Stimulated activated CD4-positive, alpha-beta T cell treated with anti-CD3 and anti-CD28 coated beads, Interleukin-12 subunit alpha, Interleukin-12 subunit beta, amount 100 ng/mL, for 24 hours (primary cell): ENCODE data around the gene GNA15.

ENCODE experiments used
- DNase-seq, 2 experiments: peaks; one replicate each; pipeline ENCODE4 v3.0.0-alpha.2; 2020; ENCODE audit warnings: low read depth in 2 of 2

GNA15 gene

GRCh38 chr19:3175781-3176714 is 40.2 kb downstream of the GNA15 start:
- DNase-seq = no peak

DNA sequence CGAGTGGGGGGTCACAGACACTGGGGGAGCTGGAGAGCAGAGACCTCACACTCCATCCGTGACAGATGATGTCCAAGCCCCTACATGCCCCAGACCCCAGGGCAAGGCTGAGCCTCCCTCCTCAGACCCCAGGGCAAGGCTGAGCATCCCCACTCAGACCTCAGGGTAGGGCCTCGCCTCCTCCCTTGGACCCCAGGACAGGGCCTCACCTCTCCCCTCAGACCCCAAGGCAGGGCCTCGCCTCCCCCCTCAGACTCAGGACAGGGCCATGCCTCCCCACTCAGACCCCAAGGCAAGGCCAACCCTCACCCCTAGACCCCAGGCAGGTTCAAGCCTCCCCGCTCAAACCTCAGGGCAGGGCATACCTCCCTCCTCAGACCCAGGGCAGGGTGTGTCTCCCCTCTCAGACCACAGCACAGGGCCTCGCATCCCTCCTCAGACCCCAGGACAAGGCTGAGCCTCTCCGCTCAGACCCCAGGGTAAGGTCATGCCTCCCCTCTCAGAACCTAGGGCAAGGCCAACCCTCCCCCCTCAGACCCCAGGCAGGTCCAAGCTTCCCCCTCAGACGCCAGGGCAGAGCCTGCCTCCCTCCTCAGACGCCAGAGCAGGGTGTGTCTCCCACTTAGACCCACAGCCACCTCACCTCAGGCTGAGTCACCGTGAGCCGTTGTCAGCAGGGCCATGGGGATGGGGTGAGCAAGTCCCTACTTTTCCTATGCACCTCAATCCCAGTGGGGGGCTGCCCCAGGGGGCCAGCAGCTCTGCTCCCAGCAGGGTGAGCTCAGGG is 41.1 kb downstream of the GNA15 start:
- peak in 1 of 2 experiments; percentile 61 for DNase-seq

DNA sequence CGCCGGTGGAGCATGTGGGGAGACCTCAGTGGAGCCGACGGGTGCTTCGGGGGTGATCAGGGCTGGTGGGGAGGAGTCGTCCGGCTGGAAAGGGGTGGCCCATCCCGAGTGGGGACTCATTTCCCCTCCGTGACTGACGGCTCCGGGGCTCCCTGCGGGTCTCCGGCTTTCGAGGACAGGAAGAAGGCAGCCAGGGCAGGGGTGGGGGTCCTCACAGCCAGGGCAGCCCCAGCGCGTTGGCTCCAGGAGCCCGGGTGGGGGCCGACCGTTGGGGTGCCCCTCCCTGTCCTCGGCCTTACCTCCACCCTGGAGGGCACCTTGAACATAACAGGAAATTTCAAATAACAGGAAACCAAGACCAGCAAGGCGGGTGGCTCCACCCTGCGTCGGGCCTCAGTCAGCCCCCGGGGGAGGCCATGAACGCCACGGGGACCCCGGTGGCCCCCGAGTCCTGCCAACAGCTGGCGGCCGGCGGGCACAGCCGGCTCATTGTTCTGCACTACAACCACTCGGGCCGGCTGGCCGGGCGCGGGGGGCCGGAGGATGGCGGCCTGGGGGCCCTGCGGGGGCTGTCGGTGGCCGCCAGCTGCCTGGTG is 42.6 kb downstream of the GNA15 start, which contains the start of gene S1PR4:
Gene S1PR4, plus strand, starts transcription at position 393 of the 596 bp plus-strand sequence. Its CDS starts 24 bp downstream, at position 417.
- peak in 1 of 2 experiments; percentile 56 for DNase-seq

DNA sequence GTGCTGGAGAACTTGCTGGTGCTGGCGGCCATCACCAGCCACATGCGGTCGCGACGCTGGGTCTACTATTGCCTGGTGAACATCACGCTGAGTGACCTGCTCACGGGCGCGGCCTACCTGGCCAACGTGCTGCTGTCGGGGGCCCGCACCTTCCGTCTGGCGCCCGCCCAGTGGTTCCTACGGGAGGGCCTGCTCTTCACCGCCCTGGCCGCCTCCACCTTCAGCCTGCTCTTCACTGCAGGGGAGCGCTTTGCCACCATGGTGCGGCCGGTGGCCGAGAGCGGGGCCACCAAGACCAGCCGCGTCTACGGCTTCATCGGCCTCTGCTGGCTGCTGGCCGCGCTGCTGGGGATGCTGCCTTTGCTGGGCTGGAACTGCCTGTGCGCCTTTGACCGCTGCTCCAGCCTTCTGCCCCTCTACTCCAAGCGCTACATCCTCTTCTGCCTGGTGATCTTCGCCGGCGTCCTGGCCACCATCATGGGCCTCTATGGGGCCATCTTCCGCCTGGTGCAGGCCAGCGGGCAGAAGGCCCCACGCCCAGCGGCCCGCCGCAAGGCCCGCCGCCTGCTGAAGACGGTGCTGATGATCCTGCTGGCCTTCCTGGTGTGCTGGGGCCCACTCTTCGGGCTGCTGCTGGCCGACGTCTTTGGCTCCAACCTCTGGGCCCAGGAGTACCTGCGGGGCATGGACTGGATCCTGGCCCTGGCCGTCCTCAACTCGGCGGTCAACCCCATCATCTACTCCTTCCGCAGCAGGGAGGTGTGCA is 43.3 kb downstream of the GNA15 start:
- no peak for DNase-seq

DNA sequence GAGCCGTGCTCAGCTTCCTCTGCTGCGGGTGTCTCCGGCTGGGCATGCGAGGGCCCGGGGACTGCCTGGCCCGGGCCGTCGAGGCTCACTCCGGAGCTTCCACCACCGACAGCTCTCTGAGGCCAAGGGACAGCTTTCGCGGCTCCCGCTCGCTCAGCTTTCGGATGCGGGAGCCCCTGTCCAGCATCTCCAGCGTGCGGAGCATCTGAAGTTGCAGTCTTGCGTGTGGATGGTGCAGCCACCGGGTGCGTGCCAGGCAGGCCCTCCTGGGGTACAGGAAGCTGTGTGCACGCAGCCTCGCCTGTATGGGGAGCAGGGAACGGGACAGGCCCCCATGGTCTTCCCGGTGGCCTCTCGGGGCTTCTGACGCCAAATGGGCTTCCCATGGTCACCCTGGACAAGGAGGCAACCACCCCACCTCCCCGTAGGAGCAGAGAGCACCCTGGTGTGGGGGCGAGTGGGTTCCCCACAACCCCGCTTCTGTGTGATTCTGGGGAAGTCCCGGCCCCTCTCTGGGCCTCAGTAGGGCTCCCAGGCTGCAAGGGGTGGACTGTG is 44.0 kb downstream of the GNA15 start:
- DNase-seq = peak in 1 of 2 experiments; percentile 46

DNA sequence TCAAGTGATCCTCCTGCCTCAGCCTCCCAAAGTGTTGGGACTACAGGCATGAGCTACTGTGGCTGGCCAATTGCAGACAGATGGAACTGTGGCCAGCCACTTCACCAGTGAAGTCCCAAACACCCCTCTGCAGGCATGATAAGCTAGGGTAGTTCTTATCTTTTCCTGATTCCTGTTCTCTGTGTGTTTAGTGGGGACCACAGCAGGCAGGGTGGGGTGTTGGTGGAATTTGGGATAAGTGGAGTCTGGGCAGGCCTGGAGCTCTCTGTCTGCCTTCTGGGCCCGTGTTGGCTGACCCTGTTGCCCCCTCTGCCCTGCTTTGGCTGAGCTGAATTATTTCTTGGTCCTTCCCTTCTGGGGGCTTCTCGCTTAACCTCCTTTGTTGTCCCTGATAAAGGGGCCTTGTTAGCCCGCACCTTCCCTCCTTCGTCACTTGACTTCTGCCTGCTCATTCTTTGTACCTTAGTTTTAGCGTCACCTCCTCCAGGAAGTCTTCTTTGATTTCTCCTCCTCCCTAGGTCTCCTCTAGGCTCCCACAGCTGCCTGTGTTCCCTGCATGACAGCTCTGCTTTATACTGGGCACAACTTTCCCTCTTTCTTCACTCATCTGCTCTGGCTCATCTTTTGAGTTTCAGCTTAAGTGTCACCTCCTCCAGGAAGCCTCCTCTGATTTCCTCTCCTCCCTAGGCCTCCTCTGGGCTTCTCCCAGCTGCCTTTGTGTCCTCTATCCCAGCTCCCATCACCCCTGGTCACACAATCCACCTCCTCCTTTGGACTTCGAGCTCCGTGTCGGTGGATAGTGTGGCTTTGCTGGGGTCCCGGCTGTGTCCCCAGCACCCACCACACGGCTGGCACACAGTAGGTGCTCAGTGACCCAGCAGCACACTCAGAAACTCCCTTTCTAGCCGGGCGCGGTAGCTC is 48.1 kb downstream of the GNA15 start:
- no peak for DNase-seq

- DNase-seq = peak; percentile 51 to 59
Measured at GRCh38 chr19:3184847-3185460, 49.1 kb downstream of the GNA15 start.

GRCh38 chr19:3185461-3186159 is 49.8 kb downstream of the GNA15 start, which contains the start of gene NCLN:
Gene NCLN (plus strand): TSS chr19:3185930. CDS start chr19:3186031, 101 bp downstream.
- peak; percentile 87 to 91 for DNase-seq

DNA sequence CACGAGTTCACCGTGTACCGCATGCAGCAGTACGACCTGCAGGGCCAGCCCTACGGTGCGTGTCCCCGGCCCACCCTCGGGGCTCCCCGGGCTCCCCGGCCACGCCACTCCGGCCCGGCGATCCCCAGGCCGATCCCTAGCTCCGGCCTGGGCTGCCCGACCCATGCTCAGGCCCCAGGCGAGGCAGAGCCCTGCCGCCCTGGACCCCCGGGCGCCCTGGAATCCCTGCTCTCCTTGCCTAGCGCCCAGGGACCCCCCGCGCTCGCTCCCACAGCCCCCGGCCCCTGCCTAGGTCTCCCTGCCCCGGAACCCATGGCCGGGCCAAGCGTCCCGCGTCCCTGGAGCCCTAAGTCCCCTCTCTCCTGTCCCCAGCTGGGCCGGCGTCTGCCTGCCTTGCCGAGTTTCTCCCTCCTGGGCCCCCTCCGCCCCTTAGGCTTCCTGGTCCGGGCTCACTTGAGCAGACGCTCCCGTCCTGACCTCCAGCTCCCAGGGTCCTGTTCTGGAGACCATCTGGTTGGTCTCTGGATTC is 50.4 kb downstream of the GNA15 start:
- DNase-seq = no peak

GRCh38 chr19:3186891-3187661 is 51.2 kb downstream of the GNA15 start:
- DNase-seq = no peak

DNA sequence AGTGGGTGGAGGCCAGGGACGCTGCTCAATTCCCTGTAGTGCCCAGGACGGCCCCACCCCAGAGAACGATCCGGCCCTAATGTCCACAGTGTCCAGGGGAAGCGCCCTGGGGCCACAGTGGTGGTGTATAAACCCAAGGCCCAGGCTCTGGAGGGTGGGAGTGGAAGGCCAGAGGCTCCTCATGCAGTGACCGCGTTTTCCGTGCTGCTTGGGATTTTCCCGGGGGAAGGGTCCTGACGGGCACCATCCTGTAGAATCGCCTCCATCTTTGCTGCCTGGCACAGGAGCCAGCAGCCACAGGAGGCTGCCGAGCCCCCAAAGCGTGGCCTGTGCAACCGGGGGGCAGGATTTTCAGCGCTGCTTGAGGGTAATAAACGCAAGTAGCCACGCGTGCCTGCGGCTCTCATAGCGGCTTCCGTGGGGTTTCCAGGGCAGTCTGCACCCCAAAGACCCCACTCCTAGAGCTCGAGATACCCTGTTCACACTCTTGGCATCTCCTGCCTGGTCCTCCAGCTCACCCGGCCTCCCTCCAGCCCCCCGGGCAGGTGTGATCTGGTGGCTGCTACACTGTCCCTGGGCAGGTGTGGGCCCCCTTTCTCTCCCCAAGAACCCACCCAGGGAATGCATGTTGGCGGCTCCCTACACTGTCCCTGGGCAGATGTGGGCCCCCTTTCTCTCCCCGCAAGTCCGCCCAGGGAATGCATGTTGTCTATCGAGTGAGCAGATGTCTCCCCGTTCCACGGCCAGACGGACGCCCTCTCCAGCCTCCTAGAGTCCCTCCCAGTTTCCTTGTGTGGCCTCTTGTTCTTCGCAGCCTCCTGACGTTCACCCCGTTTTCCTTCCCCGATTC is 52.1 kb downstream of the GNA15 start:
- no peak for DNase-seq

DNA sequence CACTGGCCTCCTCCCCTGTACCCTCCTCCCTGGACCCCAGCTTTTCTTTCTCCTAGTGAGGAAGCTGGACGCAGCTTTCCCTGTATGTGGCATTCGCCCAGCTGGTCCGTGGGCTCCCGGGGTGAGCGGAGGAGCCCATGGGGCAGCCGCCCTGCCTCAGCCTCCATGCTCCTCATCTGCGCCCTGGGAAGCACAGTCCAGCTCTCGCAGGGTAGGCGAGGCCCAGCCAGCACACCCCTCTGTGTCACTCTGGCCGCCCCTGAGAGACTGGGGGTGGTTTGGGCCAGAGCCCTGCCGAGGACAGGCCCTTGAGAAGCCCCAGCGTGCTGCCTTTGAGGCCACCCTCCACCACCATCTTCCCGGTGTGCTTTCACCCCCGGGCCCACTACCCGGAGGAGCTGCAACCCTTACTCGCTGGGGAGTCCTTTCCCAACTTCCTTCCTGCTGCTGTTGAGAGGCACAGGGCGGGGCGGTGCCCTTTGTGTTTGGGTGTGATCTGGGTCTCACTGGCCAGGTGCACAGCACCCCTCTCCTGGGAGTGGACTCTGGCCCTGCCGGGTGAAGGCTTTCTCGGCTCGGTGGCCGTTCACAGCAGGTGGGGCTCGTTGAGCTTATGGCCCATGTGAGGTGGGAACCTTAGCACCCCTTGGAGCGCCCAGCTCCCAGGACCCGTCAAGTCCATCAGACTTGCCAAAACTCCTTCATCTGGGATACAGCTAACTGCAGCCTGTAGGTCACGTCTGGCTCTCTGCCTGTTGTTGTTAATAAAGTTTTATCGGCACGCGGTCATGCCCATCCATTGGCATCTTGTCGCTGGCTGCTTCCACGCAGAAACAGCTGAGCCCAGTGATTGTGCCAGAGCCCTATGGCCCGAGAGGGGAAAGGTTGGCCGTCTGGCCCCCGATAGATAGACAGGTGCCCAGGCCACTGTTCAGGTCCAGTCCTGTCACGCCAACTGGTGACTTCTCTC is 53.1 kb downstream of the GNA15 start:
- DNase-seq = no peak

GRCh38 chr19:3189702-3190469 is 54.1 kb downstream of the GNA15 start:
- no peak for DNase-seq

GRCh38 chr19:3190470-3190770 is 54.6 kb downstream of the GNA15 start:
- DNase-seq = no peak
